Activated CD8-positive, alpha-beta memory T cell treated with anti-CD3 and anti-CD28 coated beads for 48 hours (primary cell): ENCODE measurements around the gene ZNF615.
"Not testable (repeated sequence)": the region's sequence is repeated elsewhere in the genome, so short reads cannot be mapped to it uniquely, and the experiment has no call there.

Experiments used
- DNase-seq, 3 experiments: peaks; one replicate each; pipeline ENCODE4 v3.0.0-alpha.2; 2020; ENCODE audit warnings: low read depth in 2 of 3, low spot score in 2 of 3

Gene ZNF615

DNA sequence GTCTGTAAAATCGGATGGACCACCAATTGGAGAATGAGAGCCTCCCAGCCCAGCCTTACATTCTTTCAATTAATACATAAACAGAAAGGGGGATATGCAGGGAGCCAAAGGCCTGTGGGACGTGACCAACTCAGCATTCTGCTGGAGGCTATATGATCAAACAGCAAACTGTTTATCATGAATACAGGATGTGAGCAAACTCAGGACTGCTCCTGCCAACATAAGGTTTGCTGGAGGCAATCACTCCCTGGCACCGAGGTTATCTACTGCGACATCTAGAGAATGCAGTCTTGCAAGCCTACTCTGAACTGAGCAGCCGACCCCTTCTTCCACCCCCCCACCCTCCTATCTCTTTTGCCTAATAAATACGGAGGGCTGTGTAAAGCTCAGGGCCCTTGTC, 27.1 kb downstream of the ZNF615 start:
- DNase-seq = not testable (repeated sequence)

DNA sequence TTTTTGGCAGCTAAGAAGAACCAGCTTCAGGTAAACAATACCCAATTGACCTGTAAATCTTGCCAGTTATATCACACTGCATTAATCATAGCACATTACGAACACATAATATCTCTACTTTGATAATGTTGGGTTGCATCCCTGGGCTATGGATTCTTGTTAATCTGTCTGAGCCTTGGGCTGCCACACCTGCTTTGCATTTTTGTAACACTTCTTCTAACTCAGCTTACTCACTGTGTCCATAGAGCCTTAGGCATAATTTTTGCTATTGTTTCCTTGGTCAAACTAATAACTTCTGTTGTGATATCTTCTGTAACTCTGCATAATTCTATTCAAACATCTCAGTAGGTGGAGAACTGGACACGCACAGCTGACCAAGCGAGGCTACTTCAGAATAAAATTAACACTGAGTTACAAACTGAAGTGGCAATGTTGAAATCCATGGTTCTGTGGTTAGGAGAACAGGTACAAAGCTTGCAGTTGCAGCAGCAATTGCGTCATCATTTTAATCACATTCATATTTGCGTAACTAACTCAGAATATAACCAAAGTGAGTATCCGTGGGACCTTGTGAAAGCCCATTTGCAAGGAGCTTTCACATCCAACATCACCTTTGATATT, 27.8 kb downstream of the ZNF615 start:
- DNase-seq = no peak

DNA sequence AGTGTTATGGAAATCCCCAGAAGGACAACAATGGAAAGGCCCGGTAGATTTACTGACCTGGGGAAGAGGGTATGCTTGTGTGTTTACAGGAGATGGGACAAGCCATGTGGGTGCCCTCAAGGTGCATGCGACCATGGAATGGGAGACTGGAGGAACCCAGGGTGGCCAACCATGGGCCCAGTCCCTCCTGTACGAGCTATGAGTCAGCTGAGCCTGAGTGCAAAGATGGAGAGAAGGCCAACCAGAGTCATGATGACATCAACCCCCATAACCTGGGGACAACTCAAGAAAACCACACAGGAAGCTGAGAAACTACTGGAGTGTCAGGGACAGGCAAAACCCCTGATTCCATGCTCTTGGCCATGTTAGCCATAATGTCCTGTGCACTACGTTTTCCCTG, 29.1 kb downstream of the ZNF615 start:
- no peak for DNase-seq

DNA sequence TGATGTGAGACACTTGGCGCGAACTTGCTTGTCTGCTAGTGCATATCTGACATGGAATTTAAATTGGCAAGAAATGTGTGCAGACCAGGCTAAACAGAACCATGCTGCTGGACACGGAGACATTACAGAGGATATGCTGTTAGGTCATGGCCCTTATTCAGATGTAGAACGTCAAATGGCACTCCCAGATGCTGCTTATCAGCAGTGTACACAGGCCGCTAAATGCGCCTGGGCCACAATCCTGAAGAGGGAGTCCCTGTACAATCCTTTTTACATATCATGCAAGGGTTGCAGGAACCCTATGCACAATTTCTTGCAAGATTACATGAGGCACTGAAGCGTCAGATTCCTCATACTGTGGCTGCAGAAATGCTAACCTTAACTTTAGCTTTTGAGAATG, 30.7 kb downstream of the ZNF615 start:
- DNase-seq = no peak

DNA sequence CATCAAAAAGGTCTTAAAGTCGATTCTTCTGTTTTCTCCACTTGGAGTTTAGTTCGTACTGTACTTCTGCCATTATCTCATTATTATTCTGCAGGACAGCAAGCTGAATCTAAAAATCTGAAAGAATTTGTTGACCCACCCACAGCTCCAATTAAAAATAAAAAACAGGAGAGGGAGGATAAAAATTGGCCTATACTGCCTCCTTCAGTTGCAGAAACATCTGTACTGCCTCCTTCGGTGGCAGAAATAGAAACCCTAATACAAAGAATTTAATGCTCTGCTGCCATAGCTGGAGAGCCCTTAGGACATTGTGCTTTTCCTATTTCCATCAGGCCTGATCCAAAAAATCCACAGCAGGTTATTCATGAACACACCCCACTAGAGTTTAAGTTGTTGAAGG, 31.2 kb downstream of the ZNF615 start:
- DNase-seq = no peak

DNA sequence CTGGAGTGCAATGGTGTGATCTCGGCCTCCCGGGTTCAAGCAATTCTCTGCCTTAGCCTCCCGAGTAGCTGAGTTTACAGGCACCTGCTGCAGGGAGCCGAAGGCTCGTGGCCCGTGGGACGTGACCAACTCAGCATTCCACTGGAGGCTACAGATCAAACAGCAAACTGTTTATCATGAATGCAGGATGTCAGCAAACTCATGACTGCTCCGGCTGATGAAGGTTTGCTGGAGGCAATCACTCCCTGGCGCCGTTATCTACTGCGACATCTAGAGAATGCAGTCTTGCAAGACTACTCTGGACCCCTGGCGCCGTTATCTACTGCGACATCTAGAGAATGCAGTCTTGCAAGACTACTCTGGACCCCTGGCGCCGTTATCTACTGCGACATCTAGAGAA, 32.2 kb downstream of the ZNF615 start:
- DNase-seq = not testable (repeated sequence)

DNA sequence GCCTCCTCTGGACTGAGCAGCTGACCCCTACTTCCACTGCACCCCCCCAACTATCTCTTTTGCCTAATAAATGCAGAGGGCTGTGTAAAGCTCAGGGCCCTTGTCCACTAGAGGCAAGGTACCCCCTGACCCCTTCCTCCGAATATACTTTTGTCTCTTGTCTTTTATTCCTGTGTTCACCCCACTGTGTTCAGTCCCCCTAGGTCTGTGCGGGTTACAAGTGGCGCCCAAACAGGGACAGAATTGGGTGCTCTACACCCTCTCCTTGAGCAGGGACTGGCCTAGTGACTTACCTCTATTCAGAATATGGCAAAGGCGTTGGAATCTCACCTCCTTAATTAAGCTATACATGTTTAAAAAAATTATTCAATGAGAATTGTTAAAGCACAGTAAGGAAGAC, 36.4 kb downstream of the ZNF615 start:
- DNase-seq = no peak

DNA sequence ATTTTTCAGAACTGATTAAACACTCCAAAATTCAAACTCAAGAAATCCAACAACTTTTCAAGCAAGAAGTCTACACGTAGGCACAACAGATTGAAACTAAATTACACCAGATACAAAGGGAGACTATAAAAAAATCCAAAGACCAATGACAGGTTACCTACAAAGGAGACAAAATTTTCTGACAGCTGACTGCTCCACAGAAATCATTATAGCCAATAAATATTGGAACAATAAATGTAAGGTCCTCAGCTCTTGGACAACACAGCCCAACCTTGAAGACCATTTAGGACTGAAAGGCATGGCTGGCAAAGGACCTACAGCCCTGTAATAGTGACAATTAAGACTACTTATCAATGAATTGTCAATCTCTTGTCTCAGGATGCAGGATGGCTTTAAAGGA, 37.3 kb downstream of the ZNF615 start:
- DNase-seq = no peak

DNA sequence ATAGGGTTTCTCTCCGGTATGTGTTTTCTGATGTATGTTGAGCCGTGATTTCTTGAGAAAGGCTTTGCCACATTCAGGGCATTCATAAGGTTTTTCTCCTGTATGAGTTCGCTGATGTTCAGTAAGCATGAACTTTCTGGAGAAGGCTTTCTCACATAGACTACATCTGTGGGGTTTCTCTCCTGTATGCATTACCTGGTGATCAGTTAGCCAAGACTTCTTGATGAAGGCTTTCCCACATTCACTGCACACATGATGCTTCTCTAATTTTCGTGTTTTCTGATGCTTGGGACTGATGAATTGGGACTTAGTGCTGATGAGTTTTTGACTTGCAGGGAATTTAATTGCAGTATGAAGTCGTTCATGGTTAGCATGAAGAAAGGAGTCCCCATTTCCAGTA, 42.4 kb downstream of the ZNF615 start:
- no peak for DNase-seq

DNA sequence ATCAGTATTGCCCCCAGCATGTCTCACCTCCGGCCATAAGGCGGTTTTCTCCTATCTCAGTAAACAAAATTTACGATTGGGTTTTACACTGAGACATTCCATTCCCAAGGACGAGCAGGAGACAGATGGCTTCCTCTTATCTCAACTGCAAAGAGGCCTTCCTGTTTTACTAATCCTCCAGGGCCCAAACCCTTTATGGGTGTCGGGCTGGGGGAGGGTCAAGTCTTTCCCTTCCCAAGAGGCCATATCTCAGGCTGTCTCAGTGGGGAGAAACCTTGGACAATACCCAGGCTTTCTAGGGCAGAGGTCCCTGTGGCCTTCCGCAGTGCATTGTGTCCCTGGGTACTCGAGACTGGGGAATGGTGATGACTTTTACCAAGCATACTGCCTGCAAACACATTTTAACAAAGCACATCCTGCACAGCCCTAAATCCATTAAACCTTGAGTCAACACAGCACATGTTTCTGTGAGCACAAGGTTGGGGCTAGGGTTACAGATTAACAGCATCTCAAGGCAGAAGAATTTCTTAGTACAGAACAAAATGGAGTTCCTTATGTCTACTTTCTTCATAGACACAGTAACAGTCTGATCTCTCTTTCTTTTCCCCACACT, 47.3 kb downstream of the ZNF615 start:
- not testable (repeated sequence) for DNase-seq

DNA sequence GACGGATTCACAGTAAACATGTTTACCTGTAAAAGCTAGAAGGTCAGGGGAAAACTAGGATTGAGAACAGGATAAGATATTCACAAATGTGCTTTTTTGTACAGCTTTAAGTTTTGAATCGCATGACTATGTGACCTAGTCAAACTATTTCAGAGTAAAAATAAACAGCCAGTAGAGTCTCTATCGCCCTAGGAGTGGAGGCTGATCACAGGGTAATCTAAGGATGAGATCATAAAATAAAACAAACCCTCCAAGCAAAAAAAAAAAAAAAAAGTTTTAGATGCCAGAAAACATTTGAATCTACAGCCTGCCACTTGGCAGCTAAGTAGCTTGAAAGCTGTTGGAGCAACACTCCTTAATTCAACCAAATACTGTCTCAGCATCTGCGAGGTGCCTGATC, 48.2 kb downstream of the ZNF615 start:
- no peak for DNase-seq

DNA sequence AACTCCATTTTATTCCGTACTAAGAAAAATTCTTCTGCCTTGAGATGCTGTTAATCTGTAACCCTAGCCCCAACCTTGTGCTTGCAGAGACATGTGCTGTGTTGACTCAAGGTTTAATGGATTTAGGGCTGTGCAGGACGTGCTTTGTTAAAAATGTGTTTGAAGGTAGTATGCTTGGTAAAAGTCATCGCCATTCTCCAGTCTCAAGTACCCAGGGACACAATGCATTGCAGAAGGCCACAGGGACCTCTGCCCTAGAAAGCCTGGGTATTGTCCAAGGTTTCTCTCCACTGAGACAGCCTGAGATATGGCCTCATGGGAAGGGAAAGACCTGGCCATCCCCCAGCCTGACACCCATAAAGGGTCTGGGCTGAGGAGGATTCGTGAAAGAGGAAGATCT, 50.2 kb downstream of the ZNF615 start:
- not testable (repeated sequence) for DNase-seq

DNA sequence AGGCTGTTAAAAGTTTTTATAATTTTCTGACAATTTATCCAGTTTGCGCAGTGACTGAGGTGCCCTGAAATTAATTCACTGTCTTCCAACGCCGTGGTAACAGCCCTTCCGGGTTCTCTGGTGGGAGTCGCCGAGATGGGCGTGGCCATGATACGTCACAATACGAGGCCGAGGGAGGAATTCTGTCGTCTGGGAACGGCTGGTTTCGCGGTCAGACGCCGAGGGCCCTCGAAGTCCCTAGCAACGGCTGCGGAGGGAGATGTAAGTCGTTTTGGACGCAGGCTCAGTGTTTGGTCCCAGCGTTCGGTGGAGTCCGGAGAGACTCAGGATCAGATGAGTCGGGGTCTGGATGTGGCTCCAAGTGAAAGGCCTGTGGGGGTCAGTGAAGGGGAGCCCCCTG, 59.0 kb downstream of the ZNF615 start:
- DNase-seq = no peak

DNA sequence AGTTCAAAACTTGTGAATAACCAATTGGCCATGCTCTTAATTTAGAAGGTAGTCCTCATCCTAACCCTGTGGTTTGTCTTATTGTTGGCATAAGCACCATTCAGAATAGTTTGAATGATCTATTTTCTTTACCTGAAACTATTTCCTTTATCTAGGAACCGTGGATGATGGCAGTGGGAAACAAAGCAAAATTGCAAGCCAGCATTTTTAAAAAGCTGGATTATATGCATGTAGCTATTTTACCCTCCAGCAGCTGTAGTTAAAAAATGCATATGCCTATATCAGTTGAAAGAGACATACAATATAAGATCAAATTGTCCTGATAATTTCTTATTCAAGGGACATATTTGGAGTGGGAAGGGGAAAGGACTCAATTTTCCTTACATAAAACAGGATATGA, 61.4 kb downstream of the ZNF615 start:
- no peak for DNase-seq

DNA sequence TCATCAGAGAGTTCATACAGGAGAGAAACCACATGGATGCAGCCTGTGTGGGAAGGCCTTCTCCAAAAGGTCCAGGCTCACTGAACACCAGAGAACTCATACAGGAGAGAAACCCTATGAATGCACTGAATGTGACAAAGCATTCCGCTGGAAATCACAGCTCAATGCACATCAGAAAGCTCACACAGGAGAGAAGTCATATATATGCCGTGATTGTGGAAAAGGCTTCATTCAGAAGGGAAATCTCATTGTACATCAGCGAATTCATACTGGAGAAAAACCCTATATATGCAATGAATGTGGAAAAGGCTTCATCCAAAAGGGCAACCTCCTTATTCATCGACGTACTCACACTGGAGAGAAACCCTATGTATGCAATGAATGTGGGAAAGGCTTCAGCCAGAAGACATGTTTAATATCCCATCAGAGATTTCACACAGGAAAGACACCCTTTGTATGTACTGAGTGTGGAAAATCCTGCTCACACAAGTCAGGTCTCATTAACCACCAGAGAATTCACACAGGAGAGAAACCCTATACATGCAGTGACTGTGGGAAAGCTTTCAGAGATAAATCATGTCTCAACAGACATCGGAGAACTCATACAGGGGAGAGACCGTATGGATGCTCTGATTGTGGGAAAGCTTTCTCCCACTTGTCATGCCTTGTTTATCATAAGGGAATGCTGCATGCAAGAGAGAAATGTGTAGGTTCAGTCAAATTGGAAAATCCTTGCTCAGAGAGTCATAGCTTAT, 63.0 kb downstream of the ZNF615 start:
- DNase-seq = no peak
